Hepatocyte (in vitro differentiated cells): ENCODE results near the gene PAPPA2. TPM values are rescaled to one million over a fixed set of nuclear protein-coding genes. Genes with fewer than 3 reads are reported as not detected.

Source experiments
- DNase-seq: peaks from one replicate; pipeline ENCODE4 v3.0.0-alpha.2; 2016; ENCODE audit warnings: low spot score
- H2AFZ ChIP-seq: fragments of 200-600 bp; sonication (generic); 2 replicates; pipeline ENCODE4 v1.6.0; 2016; ENCODE audit warnings: antibody characterized with exemption, mild to moderate bottlenecking
- H3K27ac ChIP-seq: fragments of 200-600 bp; sonication (generic); 2 replicates; pipeline ENCODE4 v1.5.1; 2016; ENCODE audit warnings: mild to moderate bottlenecking
- H3K27me3 ChIP-seq: fragments of 200-600 bp; sonication (generic); 2 replicates; pipeline ENCODE4 v1.6.1; 2016
- H3K36me3 ChIP-seq: fragments of 200-600 bp; sonication (generic); replicated peaks from 2 replicates; pipeline ENCODE4 v1.5.1; 2016; ENCODE audit warnings: low read depth; ENCODE audit not compliant: insufficient read depth
- H3K4me1 ChIP-seq: fragments of 200-600 bp; sonication (generic); 2 replicates; pipeline ENCODE4 v1.5.1; 2016; ENCODE audit warnings: mild to moderate bottlenecking, moderate library complexity; ENCODE audit not compliant: insufficient read depth
- H3K4me2 ChIP-seq: fragments of 200-600 bp; sonication (generic); 2 replicates; pipeline ENCODE4 v1.6.0; 2016
- H3K4me3 ChIP-seq: fragments of 200-600 bp; sonication (generic); 2 replicates; pipeline ENCODE4 v1.5.1; 2016; ENCODE audit warnings: mild to moderate bottlenecking
- H3K79me2 ChIP-seq: fragments of 200-600 bp; sonication (generic); 2 replicates; pipeline ENCODE4 v1.6.0; 2017; ENCODE audit warnings: mild to moderate bottlenecking
- H3K9me2 ChIP-seq: fragments of 200-600 bp; sonication (generic); replicated peaks from 2 replicates; pipeline ENCODE4 v1.6.0; 2017; ENCODE audit warnings: mild to moderate bottlenecking; ENCODE audit not compliant: insufficient read depth
- H3K9me3 ChIP-seq: fragments of 200-600 bp; sonication (generic); 2 replicates; pipeline ENCODE4 v1.5.1; 2016; ENCODE audit warnings: low read depth, mild to moderate bottlenecking
- H4K20me1 ChIP-seq: fragments of 200-600 bp; sonication (generic); 2 replicates; pipeline ENCODE4 v1.6.0; 2016; ENCODE audit warnings: mild to moderate bottlenecking; ENCODE audit not compliant: insufficient read depth, poor library complexity, severe bottlenecking
- CTCF ChIP-seq: fragments of 200-600 bp; sonication (generic); IDR thresholded peaks from 2 replicates; pipeline ENCODE4 v1.5.1; 2016; ENCODE audit warnings: antibody characterized with exemption, mild to moderate bottlenecking; ENCODE audit not compliant: poor library complexity
- EZH2 ChIP-seq: fragments of 200-600 bp; sonication (generic); IDR thresholded peaks from 2 replicates; pipeline ENCODE4 v1.6.1; 2016; ENCODE audit warnings: antibody characterized with exemption, mild to moderate bottlenecking, borderline replicate concordance
- EZH2phosphoT487 ChIP-seq: fragments of 200-600 bp; sonication (generic); IDR thresholded peaks from one replicate; pipeline ENCODE4 v1.6.1; 2018; ENCODE audit warnings: antibody characterized with exemption, mild to moderate bottlenecking, low read depth, moderate library complexity; ENCODE audit not compliant: unreplicated experiment, severe bottlenecking
- WGBS: methylation state at CpG from one replicate; pipeline ENCODE4 v1.1.6; 2016; ENCODE audit warnings: low lambda C conversion rate; ENCODE audit errors: missing lambda C conversion rate; 5-methylcytosine and 5-hydroxymethylcytosine counted together
- polyA plus RNA-seq: library from polyadenylated mRNA; unstranded; fragments of >200 nt; fragmentation: Nextera tagmentation; extraction: Ambion mirVana; gene quantifications from 2 replicates; pipeline ENCODE4 v1.2.1, GENCODE V29; 2016
- total RNA-seq: library from RNA; depleted of rRNA; stranded (reverse); fragments of >200 nt; gene quantifications from 2 replicates; pipeline ENCODE4 v1.2.3, GENCODE V29; 2014

PAPPA2 gene
- total and polyA plus RNA-seq, 2 experiments from 2014 or later = 1.9 to 2.6 TPM

DNA sequence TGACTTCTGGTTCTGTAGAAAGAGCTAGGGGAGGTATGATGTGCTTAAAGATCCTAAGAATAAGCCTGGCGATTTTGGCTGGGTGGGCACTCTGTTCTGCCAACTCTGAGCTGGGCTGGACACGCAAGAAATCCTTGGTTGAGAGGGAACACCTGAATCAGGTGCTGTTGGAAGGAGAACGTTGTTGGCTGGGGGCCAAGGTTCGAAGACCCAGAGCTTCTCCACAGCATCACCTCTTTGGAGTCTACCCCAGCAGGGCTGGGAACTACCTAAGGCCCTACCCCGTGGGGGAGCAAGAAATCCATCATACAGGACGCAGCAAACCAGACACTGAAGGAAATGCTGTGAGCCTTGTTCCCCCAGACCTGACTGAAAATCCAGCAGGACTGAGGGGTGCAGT is 93.3 kb downstream of the PAPPA2 start:
- Histone ChIP-seq H3K4me3 (no peak overlapping the region), H3K27ac (no peak overlapping the region), H3K9me3 (no peaks in the 10 kb centered on the region), H3K79me2 (no peaks in the 10 kb centered on the region), H3K4me2 (no peak overlapping the region), H2AFZ (no peak overlapping the region), H4K20me1 (no peaks in the 10 kb centered on the region), H3K4me1 (peaks cover 6% of the 10 kb centered on the region), H3K9me2 (no peaks in the 10 kb centered on the region), H3K27me3 (peaks cover 51% of the 10 kb centered on the region), H3K36me3 (no peaks in the 10 kb centered on the region)
- TF ChIP-seq EZH2phosphoT487 (no peak), EZH2 (no peak), CTCF (no peak)
- 94% methylated on average over 6 of the region's 6 CpGs for WGBS
- DNase-seq = no peak

GRCh38 chr1:176557543-176558258 is 94.7 kb downstream of the PAPPA2 start:
- 82% methylated on average over 2 of the region's 2 CpGs for WGBS
- H3K27me3 ChIP-seq = peaks cover 37% of the 10 kb centered on the region
- DNase-seq = peak; percentile 39

DNA sequence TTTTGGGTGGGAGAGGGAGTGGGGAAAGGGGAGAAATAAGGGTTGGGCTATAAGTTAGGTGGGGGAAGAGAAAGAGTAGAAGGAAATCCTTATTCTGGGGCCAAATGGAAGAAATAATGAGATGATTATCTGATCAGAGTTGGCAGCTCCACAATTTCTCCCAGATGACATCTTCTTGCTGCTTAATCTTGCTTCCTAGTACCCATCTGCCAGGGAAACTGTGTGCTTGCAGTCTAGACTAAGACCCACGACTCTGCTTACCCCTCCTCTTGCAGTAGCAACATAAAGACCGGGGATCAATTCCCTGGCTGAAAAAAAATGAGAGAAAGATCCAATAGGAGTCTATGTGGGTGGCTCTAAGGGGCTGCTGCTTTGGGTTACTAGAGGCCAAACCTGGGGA is 95.6 kb downstream of the PAPPA2 start:
- Histone ChIP-seq H2AFZ (no peak overlapping the region), H3K79me2 (no peaks in the 10 kb centered on the region), H3K36me3 (no peaks in the 10 kb centered on the region), H3K9me2 (no peaks in the 10 kb centered on the region), H3K4me2 (no peak overlapping the region), H3K4me3 (no peak overlapping the region), H3K9me3 (no peaks in the 10 kb centered on the region), H3K27ac (no peak overlapping the region), H3K27me3 (peaks cover 28% of the 10 kb centered on the region), H3K4me1 (no peaks in the 10 kb centered on the region), H4K20me1 (no peaks in the 10 kb centered on the region)
- 56% methylated on average over 2 of the region's 2 CpGs for WGBS
- TF ChIP-seq EZH2 (no peak), EZH2phosphoT487 (no peak), CTCF (no peak)
- DNase-seq = no peak

More at GRCh38 chr1:176557543-176558258, 94.7 kb downstream of the PAPPA2 start:
- Histone ChIP-seq H3K9me2 (no peaks in the 10 kb centered on the region), H3K4me1 (peaks cover 4% of the 10 kb centered on the region), H3K9me3 (no peaks in the 10 kb centered on the region), H3K4me2 (no peak overlapping the region), H3K36me3 (no peaks in the 10 kb centered on the region), H4K20me1 (no peaks in the 10 kb centered on the region), H3K4me3 (no peak overlapping the region), H2AFZ (no peak overlapping the region), H3K27ac (no peak overlapping the region), H3K79me2 (no peaks in the 10 kb centered on the region)
- TF ChIP-seq CTCF (no peak), EZH2phosphoT487 (no peak)
